Activated gamma-delta T cell treated with anti-CD3 and anti-CD28 coated beads, Interleukin-2, amount 50 U/mL, for 16 hours (primary cell): ENCODE data around the gene AFAP1L2.
"Not testable (repeated sequence)": the region's sequence is repeated elsewhere in the genome, so short reads cannot be mapped to it uniquely, and the experiment has no call there.

Experiments used
- DNase-seq: peaks from one replicate; pipeline ENCODE4 v3.0.0-alpha.2; 2020; ENCODE audit warnings: low read depth

The AFAP1L2 gene

GRCh38 chr10:114359041-114359952 lies 45.0 kb downstream of the AFAP1L2 start:
- no peak for DNase-seq

GRCh38 chr10:114357515-114357996 lies 46.7 kb downstream of the AFAP1L2 start:
- no peak for DNase-seq

GRCh38 chr10:114356751-114357514 lies 47.4 kb downstream of the AFAP1L2 start:
- no peak for DNase-seq

GRCh38 chr10:114356126-114356525 lies 48.2 kb downstream of the AFAP1L2 start:
- no peak for DNase-seq

- DNase-seq, result no peak
Observed at GRCh38 chr10:114353383-114353782, 50.9 kb downstream of the AFAP1L2 start.

GRCh38 chr10:114352653-114353298 lies 51.5 kb downstream of the AFAP1L2 start:
- DNase-seq, result no peak

- DNase-seq, result no peak
Observed at GRCh38 chr10:114350751-114351150, 53.6 kb downstream of the AFAP1L2 start.

- no peak for DNase-seq
Observed at GRCh38 chr10:114349522-114350215, 54.6 kb downstream of the AFAP1L2 start.

- not testable (repeated sequence) for DNase-seq
Observed at GRCh38 chr10:114349071-114349470, 55.2 kb downstream of the AFAP1L2 start.

- no peak for DNase-seq
Observed at GRCh38 chr10:114347791-114348190, 56.5 kb downstream of the AFAP1L2 start.

GRCh38 chr10:114347241-114347640 lies 57.1 kb downstream of the AFAP1L2 start:
- DNase-seq, result no peak

- DNase-seq, result no peak
Observed at GRCh38 chr10:114346176-114347031, 57.9 kb downstream of the AFAP1L2 start.

- DNase-seq, result no peak
Observed at GRCh38 chr10:114345701-114346100, 58.6 kb downstream of the AFAP1L2 start.

GRCh38 chr10:114343623-114344505 lies 60.4 kb downstream of the AFAP1L2 start:
- DNase-seq, result no peak

GRCh38 chr10:114342976-114343375 lies 61.3 kb downstream of the AFAP1L2 start:
- no peak for DNase-seq

- no peak for DNase-seq
Observed at GRCh38 chr10:114340816-114341215, 63.5 kb downstream of the AFAP1L2 start.

- DNase-seq, result peak; percentile 9
Observed at GRCh38 chr10:114337510-114338462, 66.5 kb downstream of the AFAP1L2 start.

- DNase-seq, result no peak
Observed at GRCh38 chr10:114336823-114337509, 67.3 kb downstream of the AFAP1L2 start.
